Omental fat pad (tissue), 4 donors: Measurements from ENCODE around the gene ATP13A3. TPM values are rescaled to one million over a fixed set of nuclear protein-coding genes. Genes with fewer than 3 reads are reported as not detected.
"Not testable (repeated sequence)": the region's sequence is repeated elsewhere in the genome, so short reads cannot be mapped to it uniquely, and the experiment has no call there.

ENCODE experiments used
- ATAC-seq: fragments of 150-250 bp; one replicate; pipeline ENCODE4 v1.9.1; 2016; ENCODE audit warnings: mild to moderate bottlenecking, moderate library complexity; ENCODE audit not compliant: low FRiP score
- DNase-seq: peaks from one replicate; pipeline ENCODE4 v3.0.0-alpha.2; 2019; ENCODE audit warnings: low spot score
- CTCF ChIP-seq, 3 donors: fragments of 450-650 bp; IDR thresholded peaks; one replicate each; pipeline ENCODE4 v1.5.1; 2016 to 2017; ENCODE audit warnings: antibody characterized with exemption in 3 of 3, mild to moderate bottlenecking in 3 of 3, moderate library complexity in 2 of 3
- total RNA-seq, 4 donors: library from RNA; depleted of rRNA; stranded (reverse); fragments of >200 nt; gene quantifications; one replicate each; pipeline ENCODE4 v1.1.0, GENCODE V29; 2016

ATP13A3 gene
- total RNA-seq, 4 donors from 2014 or later: 124 to 638 (median 294) TPM

- no peak for TF ChIP-seq CTCF (IDR thresholded peaks at IDR 0.05)
- ATAC-seq: no peak
- DNase-seq: no peak
Observed at GRCh38 chr3:194483850-194484249, 3.0 kb downstream of the ATP13A3 start.

- DNase-seq, ATAC-seq: not testable (repeated sequence)
Observed at GRCh38 chr3:194482830-194483229, 4.0 kb downstream of the ATP13A3 start.

DNA sequence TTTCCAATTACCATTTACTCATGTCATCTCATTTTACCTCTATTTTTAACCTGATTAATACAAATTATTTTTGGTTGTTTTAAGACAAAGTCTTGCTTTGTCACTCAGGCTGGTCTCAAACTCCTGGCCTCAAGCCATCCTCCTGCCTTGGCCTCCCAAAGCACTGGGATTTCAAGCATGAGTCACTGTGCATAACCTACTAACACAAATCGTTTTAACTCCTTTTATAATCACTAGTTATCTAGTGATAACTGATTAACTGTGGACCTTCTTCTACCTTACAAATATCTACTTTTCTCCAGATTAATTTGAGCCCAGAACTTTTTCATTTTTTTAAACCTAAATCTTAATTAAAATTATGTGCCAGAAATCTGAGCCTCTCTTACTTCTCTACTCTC is 4.6 kb downstream of the ATP13A3 start:
- DNase-seq: no peak
- no peak for TF ChIP-seq CTCF (IDR thresholded peaks at IDR 0.05)
- no peak for ATAC-seq

DNA sequence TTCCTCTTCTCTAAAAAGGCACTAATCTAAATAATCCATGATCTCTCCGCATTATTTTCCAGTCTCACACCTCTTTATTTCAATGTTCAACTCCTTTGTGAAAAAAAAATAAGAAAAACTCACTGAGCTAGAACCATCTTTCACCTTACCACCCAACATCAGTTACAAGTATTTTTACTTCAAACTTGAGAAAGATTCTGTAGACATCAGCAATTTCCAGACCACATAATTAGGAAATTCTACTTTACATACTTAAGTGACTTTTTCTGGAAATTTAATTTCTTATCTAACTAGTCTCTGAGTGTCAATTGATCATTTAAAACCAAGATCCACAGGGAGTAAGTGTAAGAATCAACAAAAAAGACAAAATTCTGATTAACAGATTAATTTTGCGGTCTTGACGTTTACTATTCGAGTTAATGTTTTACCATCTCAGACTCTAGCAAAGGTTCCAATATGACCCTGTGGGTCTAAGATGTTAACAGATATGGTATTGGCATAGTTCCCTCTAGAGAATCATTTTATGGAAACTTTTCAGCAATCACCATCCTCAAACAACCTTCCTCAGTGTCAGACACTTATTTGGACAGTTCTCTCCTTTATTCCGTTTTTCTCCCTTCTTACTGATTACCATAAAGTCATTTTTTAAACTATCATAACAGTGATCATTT is 5.1 kb downstream of the ATP13A3 start:
- ATAC-seq (no peak), DNase-seq (no peak)
- TF ChIP-seq CTCF (IDR thresholded peaks at IDR 0.05): no peak

GRCh38 chr3:194481103-194481502 is 5.7 kb downstream of the ATP13A3 start:
- no peak for DNase-seq
- ATAC-seq: no peak
- TF ChIP-seq CTCF (IDR thresholded peaks at IDR 0.05): no peak

GRCh38 chr3:194476784-194477183 is 10.0 kb downstream of the ATP13A3 start:
- TF ChIP-seq CTCF (IDR thresholded peaks at IDR 0.05): no peak
- DNase-seq: no peak
- ATAC-seq: no peak

- no peak for TF ChIP-seq CTCF (IDR thresholded peaks at IDR 0.05)
- ATAC-seq (no peak), DNase-seq (no peak)
Observed at GRCh38 chr3:194475978-194476377, 10.8 kb downstream of the ATP13A3 start.
